Uterus (tissue), 2 donors: Measurements from ENCODE around the gene GPT2.

Experiments
- CTCF ChIP-seq, 4 experiments: fragments of 200-600 bp in 2 of 4; fragments of 450-650 bp in 2 of 4; sonication (generic) in 2 of 4; IDR thresholded peaks; one replicate each; pipeline ENCODE4 v1.5.1; 2016 to 2019; ENCODE audit warnings: antibody characterized with exemption in 4 of 4, mild to moderate bottlenecking in 2 of 4, moderate library complexity in 1 of 4
- POLR2A ChIP-seq, 2 donors: fragments of 450-650 bp; IDR thresholded peaks; one replicate each; pipeline ENCODE4 v1.6.1; 2016; ENCODE audit warnings: antibody characterized with exemption in 2 of 2, mild to moderate bottlenecking in 1 of 2, moderate library complexity in 1 of 2

- no peak for TF ChIP-seq CTCF (IDR thresholded peaks at IDR 0.05)
- TF ChIP-seq POLR2A (IDR thresholded peaks at IDR 0.05) = no peak
Measured at GRCh38 chr16:46915483-46916025, 31.4 kb downstream of the GPT2 start.
